ENCODE results near the gene GLRX3. TPM values are rescaled to one million over a fixed set of nuclear protein-coding genes. Genes with fewer than 3 reads are reported as not detected.

GLRX3 gene
- polyA plus RNA-seq, 1 of the 3 experiments (the other 2 are of a cell fraction): 93.8 TPM

GRCh38 chr10:130194991-130195645 lies 58.9 kb downstream of the GLRX3 start (continued):
- no peak for TF ChIP-seq POLR2AphosphoS5 (IDR thresholded peaks at IDR 0.05; ENCODE audit: low read depth, low read length)

GRCh38 chr10:130195746-130196294 lies 59.6 kb downstream of the GLRX3 start:
- no peak for DNase-seq
- peaks cover 4% of the 10 kb centered on the region for H3F3A ChIP-seq (replicated peaks; ENCODE audit: insufficient read depth)
- no peaks in the 10 kb centered on the region for H3K36me3 ChIP-seq (replicated peaks in 1 of 2; ENCODE audit: control insufficient read depth in 1 of 2, insufficient read depth in 2 of 2, low read length in 1 of 2)
- no peak overlapping the region for H3K27ac ChIP-seq (ENCODE audit: low read depth in 2 of 2, low read length in 1 of 2)
- H2AFZ ChIP-seq (ENCODE audit: low read depth): no peak overlapping the region
- WGBS (ENCODE audit: low lambda C conversion rate): 89% methylated on average over 10 of the region's 10 CpGs
- no peaks in the 10 kb centered on the region for H3K9me3 ChIP-seq
- no peaks in the 10 kb centered on the region for H3K9me2 ChIP-seq
- no peaks in the 10 kb centered on the region for H4K20me1 ChIP-seq (ENCODE audit: insufficient read depth)
- no peak for TF ChIP-seq RCOR1 (IDR thresholded peaks at IDR 0.05; ENCODE audit: low read length)
- no peak for TF ChIP-seq RAD21 (IDR thresholded peaks at IDR 0.05; ENCODE audit: low read length)
- TF ChIP-seq POLR2AphosphoS5 (IDR thresholded peaks at IDR 0.05; ENCODE audit: low read depth, low read length): no peak
- no peak for TF ChIP-seq NFIC (IDR thresholded peaks at IDR 0.05; ENCODE audit: borderline replicate concordance)
- TF ChIP-seq CHD2 (IDR thresholded peaks at IDR 0.05; ENCODE audit: low read length, partially characterized antibody): no peak
- TF ChIP-seq FOSL2 (IDR thresholded peaks at IDR 0.05; ENCODE audit: borderline replicate concordance, low read depth): no peak
- no peak for TF ChIP-seq GATA2 (CRISPR knock-in tag; IDR thresholded peaks at IDR 0.05)
- no peak for TF ChIP-seq RXRA (IDR thresholded peaks at IDR 0.05; ENCODE audit: borderline replicate concordance, low read depth)
- TF ChIP-seq MXI1 (IDR thresholded peaks at IDR 0.05; ENCODE audit: low read depth, low read length): no peak
- TF ChIP-seq FOXJ3 (CRISPR knock-in tag; IDR thresholded peaks at IDR 0.05): no peak
- no peak for TF ChIP-seq NRF1 (IDR thresholded peaks at IDR 0.05; ENCODE audit: low read depth, low read length)
- no peak for TF ChIP-seq MAX (IDR thresholded peaks at IDR 0.05; ENCODE audit: low read depth)
- no peak for TF ChIP-seq PBX3 (IDR thresholded peaks at IDR 0.05)
- TF ChIP-seq EP300 (IDR thresholded peaks at IDR 0.05; ENCODE audit: borderline replicate concordance in 1 of 2, low read depth in 1 of 2, low read length in 1 of 2): no peak
- TF ChIP-seq RFX5 (IDR thresholded peaks at IDR 0.05; ENCODE audit: low read length): no peak
- TF ChIP-seq USF2 (IDR thresholded peaks at IDR 0.05; ENCODE audit: borderline replicate concordance, low read depth, low read length): no peak
- TF ChIP-seq SMC3 (IDR thresholded peaks at IDR 0.05; ENCODE audit: low read depth, low read length): no peak
- TF ChIP-seq FOXM1 (IDR thresholded peaks at IDR 0.05; ENCODE audit: low read depth): no peak
- TF ChIP-seq SIN3A (IDR thresholded peaks at IDR 0.05; ENCODE audit: borderline replicate concordance, low read depth, low read length): no peak
- no peaks in the 10 kb centered on the region for H3K79me2 ChIP-seq (ENCODE audit: insufficient read depth)
- H3K4me3 ChIP-seq (ENCODE audit: low read depth in 2 of 2, low read length in 1 of 2): no peak overlapping the region
- ChIA-PET CTCF (interaction anchor here (1.2 kb wide), 1 partner anchor 10 kb away, joined by 3 read pairs; no protein-coding TSS in a partner anchor), POLR2A (no interaction called here)
- H3K4me2 ChIP-seq: no peak overlapping the region
- H3K9ac ChIP-seq: no peak overlapping the region
- no peaks in the 10 kb centered on the region for H3K27me3 ChIP-seq (ENCODE audit: insufficient read depth)
- peaks cover 0 to 19% of the 10 kb centered on the region in 2 experiments; a peak in 1 of 4 replicates for H3K4me1 ChIP-seq (ENCODE audit: control insufficient read depth in 1 of 2, insufficient read depth in 2 of 2, low read depth in 1 of 2, low read length in 1 of 2)
